HG03565 (cell line): ENCODE results near the gene AMMECR1.
A peak's percentile ranks its signal among the peaks of the same experiment; 100 is the strongest.

Source experiments
- ATAC-seq: cut with Tn5 transposase; IDR thresholded peaks from one replicate; pipeline ENCODE4 v1.9.1; 2021; ENCODE audit warnings: mild to moderate bottlenecking, moderate library complexity; ENCODE audit not compliant: unreplicated experiment

AMMECR1 gene

DNA sequence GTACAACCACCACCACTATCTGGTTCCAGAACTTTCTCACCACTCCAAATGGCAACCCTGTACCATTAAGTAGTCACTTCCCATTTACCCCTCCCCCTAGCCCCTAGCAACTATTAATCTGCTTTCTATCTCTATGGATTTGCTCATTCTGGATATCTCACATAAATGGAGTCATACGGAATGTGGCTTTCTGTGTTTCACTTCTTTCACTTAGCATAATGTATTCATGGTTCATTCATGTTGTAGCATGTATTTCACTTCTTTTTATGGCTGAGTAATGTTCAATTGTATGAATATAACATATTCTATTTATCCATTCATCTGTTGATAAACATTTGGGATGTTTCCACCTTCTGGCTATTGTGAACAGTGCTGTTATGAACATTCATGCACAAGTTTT lies 104.7 kb downstream of the AMMECR1 start:
- ATAC-seq, result no peak

DNA sequence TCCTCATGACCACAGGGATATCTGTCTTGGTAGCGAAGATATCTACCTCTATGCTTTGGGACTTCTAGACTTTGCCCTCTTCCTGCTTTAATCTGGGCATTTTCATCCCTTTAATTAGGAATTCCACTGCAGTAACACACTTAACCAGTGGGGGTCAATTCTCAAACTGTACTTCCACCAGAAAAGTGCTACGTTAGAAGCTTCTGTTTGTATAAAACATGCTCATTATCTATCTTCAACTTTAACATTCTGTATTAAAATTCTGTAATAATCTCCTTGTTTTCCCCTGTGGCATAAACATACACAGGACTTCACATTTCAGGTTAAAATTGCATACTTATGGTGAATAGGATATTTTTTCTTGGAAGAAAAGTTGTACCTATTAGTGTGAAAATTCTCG lies 105.6 kb downstream of the AMMECR1 start:
- no peak for ATAC-seq

DNA sequence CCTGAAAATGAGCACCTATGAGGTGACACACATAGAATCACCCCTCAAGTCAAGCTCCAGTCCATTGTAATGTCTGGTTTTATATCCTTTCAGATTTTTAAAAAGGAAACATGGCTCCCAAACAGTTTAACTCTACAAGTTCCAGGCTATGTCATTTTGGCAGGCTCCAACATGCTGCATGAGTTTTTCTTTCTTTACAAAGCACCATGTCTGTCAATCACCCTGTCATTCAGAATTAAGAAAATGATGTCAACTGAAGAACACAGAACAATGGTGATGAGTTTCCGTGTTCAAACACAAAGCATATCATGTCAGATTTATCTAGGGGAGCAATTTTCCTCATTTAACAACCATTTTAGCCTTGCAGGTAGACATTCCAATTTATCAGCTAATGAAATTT lies 106.5 kb downstream of the AMMECR1 start:
- no peak for ATAC-seq

DNA sequence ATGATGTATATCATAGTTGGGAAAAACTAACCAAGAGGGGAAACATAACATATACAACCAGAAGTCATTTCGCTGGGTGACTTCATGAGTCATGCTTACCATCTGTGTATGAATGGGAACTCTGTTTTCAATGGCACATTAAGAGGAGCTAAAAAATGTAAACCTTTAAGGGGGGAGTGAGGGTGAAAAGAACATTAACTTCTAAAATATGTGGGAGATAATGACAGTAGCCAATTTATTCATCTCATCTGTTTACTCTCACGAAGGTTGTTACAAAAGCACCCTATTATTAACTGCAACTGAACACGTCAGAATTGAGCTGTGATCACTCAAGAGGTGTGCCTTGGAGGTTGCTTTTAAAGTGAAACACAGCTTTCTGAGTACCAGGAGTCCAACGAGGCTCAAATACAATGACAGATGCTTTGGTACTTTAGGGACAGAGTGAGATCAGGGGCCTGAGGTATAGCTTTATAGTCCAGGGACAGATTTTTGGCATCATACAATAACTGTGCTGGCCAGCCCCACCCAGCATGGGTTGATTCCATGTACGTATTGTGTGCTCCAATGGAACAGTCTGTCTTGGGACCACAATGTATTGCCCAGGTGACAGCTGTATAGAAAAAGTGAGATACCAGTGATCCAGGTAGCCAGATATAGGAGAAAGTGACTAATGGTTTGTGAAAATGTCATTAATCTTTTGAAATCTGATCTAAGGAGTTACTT lies 107.3 kb downstream of the AMMECR1 start:
- no peak for ATAC-seq

DNA sequence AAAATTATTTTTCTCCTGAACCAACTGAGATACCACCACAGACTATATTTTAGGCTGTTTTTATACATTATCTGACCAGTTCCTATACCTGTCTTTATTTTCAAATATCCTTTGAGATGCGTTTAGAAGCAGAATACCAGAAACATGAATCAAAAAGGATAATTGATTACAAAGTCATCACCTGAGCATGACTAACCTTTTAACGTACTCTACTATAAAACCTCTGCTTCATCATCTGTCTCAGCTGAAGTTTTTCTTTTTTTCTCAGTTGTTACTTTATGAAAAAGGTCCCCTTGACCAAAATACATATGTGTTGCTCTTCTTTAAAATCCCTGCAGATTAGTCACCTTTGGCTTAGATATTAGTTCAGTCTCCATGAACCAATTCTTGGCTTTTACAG lies 109.8 kb downstream of the AMMECR1 start:
- ATAC-seq, result no peak

DNA sequence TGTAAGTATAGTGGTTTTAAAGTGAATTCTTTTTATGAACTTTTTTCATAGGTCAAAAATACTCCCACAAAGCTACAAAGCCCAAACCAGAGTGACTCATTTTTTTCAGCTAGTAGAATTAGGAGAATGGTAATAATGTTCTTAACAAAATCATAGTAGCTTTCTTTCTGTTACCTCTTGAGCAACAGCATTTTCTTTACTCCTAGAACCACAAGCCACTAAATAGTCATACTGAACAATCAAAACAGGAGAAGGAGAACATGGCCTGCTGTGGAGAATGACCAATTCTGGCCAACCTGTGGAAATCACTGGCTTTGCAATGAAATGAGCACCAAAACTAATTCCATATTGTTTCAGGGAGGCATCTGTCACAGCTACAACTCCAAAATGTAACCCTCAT lies 112.9 kb downstream of the AMMECR1 start:
- ATAC-seq, result no peak

DNA sequence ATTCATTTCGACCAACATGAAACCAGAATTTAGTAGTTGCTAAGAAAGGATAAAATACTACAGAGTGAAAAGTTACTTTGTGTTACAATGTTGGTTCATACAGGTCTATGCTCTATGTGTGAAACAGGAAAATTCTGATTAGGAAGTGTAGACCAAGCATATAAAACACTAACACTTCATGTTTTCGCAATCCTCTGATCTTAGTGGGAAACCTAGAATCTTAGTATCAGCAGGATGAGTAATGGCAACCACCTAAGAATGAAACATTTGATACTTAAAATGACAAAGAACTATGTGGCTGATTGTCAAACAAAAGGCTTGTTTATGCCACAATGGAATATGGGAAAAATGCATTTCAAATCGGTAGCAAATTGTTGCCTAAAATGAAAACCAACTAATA lies 116.1 kb downstream of the AMMECR1 start:
- ATAC-seq, result no peak

DNA sequence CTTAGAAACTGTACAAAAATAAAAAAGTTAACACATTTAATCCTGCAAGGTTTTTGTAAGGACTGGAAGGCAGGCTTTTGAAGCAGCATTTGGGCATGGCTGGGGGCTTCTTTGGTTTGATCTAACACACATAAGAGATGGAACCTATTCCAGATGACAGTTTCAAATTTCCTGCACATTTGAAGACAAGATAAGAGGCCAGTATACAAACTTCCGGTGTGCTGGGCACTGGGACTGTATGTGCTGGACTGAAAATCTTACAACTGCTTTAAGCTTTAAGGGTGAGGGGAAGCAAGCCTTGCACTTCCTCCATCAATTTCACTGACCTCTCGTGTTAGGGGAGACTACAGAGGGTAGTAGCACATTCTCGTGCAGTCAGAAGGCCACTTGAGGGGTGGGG lies 122.9 kb downstream of the AMMECR1 start:
- ATAC-seq, result no peak

DNA sequence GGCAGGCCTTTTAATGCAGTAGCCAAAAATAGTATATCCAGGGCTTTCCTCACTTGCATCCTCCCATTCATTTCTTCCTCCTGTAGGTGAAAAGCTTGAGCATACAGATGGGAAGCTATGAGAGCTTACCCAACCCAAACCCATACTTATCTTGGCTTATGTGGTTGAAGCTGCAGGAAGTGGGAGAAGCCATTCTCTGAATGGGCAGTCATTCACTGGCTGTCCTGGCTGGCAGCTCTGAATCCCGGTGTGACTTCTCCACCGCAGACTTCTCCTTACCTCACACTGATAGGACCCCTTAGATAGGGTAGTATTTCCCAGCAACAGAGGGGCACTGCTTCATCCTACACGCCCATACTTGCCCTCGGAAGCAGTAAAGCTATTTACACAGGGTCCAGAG lies 125.4 kb downstream of the AMMECR1 start:
- no peak for ATAC-seq

DNA sequence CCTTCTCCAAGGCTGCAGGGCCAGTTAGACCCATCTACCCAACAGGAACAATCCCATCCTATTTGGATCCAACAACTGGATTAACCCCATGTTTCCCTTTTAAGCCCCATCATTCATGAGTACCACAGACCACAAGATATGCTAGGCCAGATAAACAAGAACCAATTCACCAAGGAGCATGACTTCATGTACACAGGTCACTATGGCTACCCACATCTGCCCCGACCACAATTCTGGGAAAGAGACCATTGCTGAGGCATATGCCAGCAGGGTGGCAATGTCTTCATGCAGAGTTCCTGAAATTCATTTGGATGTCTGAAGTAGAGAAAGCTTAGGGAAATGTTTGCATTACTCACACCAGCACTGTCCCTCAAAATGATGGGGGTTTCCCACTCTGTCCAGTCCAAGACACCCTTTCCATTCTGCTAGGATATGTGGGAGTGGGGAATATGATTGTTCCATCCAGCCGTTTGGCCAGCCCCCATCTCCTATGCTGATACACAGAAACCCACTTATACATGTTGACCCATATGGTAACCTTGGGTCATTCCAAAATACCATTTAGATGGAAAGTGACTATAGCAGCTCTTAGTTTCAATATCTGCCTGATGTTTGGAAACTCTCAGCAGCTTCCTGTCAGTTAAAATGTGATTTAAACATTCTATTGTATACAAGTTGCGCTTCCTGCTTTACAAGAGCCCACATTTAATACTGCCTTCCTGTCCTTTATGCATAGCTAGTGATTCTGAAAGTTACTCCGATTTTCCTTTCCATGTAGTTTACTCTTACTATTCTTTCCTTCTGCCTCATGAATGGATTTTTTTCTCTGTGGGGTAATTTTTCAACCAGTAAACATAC lies 129.0 kb downstream of the AMMECR1 start:
- no peak for ATAC-seq

DNA sequence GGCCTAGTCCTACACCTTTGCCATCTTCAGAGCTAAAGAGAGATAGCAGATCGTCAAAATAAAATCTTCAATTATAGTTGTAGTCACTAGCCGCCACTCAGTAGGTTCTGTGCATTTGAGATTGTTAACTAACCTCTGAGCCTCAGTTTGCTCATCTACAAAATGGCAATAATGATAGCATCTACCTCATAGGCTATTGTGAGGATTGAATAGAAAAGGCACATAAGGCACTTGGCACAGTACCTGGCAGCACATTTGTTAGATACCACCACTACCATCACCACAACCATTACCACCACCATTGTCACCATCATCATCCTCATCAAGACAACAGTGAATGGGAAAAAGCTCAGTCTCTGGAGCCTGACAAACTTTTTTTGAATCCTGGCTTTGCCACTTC lies 134.6 kb downstream of the AMMECR1 start:
- ATAC-seq, result no peak

DNA sequence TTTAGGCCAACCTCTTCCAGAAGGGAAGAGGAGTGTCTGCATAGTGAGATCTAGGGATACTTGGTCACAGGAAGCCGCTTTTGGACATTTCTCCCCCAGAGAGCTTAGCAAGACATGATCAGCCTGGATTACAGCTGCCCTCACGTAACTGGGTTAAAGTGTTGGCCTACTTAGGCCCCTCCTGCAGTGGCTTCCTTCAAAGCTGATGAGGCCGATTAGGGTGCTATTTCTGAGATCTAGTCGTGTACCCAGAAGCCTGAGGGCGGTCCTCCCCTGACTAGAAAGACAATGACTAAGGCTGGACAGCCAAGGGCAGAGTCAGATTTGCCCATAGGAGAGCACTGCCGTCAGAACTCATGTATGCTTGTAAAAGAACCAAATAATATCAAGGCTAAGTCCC lies 135.0 kb downstream of the AMMECR1 start:
- no peak for ATAC-seq

DNA sequence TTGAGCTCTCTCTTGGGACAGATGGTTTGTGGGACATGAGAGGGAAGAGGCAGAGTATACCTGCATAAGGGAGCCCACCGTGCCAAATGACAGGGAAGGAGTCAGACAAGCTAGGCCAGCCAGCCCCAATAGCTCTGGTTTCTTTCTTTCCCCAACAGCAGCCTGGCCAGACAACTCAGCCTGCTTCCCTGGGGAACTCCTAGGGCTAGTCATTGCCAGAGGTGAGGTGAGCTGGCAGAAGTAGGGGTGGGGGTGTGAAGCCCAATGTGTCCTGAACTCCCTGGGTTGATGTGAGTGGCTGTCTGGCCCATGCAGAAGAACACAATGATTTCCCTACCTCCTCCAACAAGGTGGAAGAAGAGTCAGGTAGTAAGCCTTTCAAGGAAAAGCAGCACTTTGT lies 135.5 kb downstream of the AMMECR1 start:
- no peak for ATAC-seq

DNA sequence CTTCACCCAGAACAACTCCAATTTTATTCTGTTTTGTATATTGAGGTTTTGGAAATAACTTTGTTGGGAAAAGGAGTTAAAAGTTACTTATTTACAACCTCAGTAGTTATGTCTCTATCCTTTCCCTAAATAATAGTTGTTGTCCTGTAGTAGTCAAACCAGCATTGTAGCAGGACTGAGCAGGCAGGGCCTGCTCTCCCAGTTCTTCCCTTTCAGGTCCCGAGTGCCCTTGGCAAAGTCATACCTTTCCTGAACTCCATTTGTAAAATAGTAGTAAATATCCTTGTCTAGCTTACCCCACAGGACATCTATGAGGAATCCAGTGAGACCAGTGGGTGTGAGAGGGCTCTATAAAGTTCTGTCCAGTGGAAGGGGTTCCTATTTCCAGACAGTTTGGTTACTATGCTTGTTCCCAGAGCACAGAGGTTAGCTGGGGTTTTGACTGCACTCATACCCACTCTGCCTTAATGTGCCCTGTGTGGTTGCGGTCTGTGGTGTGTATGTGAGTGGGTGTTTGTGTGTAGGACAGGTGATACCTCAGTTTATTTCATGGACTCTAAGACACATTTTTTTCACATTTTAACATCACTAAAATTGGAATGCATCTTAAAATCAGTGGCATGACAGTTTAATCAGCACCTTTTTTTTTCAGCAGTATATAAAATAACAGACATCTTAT lies 136.3 kb downstream of the AMMECR1 start:
- no peak for ATAC-seq

DNA sequence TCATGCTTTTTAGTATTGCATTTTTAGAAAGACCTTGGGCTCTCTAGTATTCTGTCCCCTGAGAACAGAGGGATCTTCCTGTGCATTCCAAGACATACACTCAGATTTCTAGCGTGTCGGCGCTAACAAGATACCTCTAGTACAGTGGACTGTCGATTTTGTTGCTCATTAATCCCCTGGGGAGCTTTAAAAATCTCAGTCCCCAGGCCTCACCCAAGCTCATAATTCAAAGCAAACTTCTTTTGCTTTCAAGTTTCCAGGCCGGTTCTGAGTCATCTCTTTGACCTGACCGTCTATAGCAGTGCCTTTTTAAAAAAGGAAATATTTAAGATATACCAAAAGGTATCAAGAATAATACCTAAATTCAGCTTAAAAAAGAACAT lies 137.0 kb downstream of the AMMECR1 start:
- peak; percentile 81 for ATAC-seq

DNA sequence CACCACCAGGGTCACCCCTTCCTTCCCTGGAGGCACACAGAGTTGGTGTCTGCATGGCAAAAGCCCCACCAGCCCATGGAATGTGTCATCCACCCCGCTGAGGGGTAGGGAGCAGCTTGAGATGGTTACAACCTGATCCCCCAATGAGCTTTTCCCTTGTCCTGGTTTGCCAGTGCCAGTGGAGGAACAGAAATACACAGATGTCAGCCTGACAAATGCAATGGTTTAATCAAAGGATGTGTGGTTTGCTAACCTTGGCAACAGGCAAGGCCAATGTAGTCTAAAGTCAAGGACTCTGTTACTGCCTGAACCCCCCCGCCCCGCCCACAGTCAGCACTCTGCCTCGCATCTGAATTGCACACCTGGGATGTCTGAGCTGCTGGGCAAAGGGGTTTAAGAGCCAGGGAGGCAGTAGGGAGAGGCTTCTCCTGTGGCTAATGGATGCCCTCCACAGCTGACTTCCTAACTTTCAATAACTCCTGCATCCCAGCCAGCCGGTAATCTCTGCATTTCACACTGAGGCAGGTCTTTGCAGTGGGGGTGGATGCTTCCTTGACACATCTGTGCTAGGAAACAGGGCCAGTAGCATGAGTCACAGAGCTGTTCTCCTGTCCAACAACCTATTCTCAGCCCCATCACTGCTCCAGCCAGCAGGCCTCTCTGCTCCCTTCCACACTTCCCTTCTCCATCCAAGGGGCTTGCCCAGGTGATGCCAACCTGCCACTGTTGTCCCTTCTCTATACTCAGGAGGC lies 137.5 kb downstream of the AMMECR1 start:
- peak; percentile 5 for ATAC-seq

DNA sequence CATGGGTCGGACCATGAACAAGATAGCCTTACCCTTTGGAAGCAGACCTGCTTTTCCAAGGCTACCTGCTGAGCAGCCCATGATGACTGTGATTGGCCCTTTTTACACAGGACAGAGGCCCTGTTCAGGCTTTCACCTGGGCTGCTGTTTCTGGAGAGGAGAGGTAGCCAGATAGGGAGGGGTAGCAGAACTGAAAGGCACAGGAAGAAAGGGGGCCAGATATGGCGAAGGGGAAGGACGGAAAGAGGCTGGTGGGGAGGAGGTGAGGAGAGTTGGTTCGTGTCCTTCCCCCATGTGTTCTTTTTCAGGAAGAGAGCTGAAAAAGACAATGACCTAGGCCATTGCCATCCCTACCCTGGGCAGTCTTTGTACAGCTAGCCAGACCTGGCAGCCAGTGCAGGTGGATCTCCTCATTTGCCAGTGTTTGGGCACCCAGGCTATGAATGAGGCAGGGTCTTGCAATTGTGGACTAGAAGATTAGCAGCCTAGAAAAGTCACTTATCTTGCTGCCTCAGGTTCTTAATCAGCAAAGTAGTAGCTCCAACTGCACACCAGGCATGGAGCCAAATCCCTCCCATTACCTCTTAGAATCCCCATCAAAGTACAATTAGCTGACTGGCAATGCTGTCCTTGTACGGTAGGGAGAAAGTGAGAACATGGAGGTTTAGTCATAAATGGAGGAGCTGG lies 139.6 kb downstream of the AMMECR1 start:
- no peak for ATAC-seq

DNA sequence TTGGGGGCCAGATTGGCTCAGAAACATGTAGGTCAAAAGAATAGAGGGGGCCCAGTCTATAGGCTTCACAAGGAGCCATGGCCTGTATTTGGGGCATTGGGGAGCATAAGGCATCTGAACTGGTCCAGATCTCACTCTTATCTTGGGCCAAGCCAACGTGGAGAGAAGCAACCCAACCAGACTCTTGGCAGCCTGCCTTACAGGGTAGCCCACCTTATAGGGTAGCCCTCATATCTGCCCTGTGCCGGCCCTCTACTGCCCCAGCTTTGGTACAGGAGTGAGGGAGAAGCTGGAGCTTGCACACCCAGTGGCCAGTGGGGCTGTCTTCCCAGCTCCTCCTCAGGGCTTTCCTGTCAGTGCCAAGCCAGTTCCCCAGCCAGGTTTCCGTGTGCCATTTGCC lies 142.2 kb downstream of the AMMECR1 start:
- ATAC-seq, result no peak

DNA sequence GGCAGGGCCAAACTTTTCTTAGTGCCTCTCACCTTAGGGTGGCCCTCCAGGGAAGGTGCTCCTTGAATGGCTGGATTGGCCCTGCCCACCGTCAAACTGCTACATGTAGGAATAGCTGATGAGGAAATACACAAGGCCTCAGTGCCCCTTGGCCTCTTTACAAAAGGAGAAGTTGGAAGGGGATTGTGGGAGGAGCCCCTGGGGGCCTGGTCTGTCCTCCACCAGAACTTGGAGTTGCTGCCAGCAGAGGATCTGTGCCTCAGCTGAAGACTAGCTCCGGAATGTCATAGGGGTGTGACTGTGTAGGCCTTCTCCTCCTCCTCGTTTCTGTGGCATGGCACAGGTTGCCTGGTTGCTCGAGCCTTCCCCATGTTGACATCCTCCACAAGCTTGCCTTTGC lies 142.7 kb downstream of the AMMECR1 start:
- no peak for ATAC-seq
